GM21423 (cell line): ENCODE measurements around the gene KLHL18.
"Not testable (repeated sequence)": the region's sequence is repeated elsewhere in the genome, so short reads cannot be mapped to it uniquely, and the experiment has no call there.

Experiments
- ATAC-seq: cut with Tn5 transposase; IDR thresholded peaks from one replicate; pipeline ENCODE4 v1.9.1; 2021; ENCODE audit warnings: mild to moderate bottlenecking, moderate library complexity; ENCODE audit not compliant: unreplicated experiment

Gene KLHL18

DNA sequence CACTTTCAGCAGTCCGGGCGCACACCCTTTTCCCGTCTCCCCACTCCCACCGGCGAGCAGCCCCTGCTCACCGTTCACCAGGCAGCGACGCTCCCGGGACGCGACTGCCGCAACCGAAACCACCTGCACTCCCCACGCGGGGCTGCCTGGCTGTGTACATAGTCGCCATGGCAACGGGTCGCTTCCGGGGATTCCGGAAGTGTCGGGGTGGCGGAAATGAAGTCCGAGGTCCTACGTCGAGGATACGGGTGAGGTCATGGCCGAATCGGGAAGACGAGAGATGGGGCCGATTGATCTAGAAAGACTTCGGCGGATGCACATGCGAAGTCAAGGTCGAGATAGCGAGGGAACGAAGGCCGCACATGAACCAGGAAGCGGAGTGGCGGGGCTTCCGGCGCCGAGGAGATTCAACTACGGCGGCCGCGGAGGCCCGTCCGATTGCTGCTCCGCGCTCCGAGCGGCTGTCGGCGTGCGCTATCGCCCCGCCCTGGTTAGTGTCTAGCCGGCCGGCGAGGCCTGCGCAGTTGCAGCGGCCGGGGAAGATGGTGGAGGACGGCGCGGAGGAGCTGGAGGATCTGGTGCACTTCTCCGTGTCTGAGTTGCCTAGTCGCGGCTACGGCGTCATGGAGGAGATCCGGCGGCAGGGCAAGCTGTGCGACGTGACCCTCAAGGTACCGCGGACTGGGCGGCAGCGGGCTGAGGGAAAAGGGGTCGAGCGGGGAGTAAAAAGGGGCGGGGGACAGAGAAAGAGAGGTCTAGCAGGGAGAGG lies at the start of gene KLHL18, which contains the start of gene KIF9:
TSS of gene KLHL18 (plus strand) at position 521 of the 769 bp plus-strand sequence. CDS start at position 543, 22 bp downstream.
TSS of gene KIF9 (minus strand) at position 376 of the 769 bp plus-strand sequence. CDS start 5,425 bp downstream, outside the sequence.
- ATAC-seq, result peak; percentile 84

- ATAC-seq, result no peak
Measured at GRCh38 chr3:47238017-47238416, 44.7 kb upstream of the KLHL18 start.

- ATAC-seq, result no peak
Measured at GRCh38 chr3:47239929-47240328, 42.8 kb upstream of the KLHL18 start.

GRCh38 chr3:47243419-47244147 lies 39.2 kb upstream of the KLHL18 start:
- ATAC-seq, result no peak

- ATAC-seq, result no peak
Measured at GRCh38 chr3:47244531-47245100, 38.1 kb upstream of the KLHL18 start.

- no peak for ATAC-seq
Measured at GRCh38 chr3:47245271-47245670, 37.5 kb upstream of the KLHL18 start.

GRCh38 chr3:47247131-47248064 lies 35.3 kb upstream of the KLHL18 start:
- ATAC-seq, result no peak

GRCh38 chr3:47250309-47251060 lies 32.3 kb upstream of the KLHL18 start:
- no peak for ATAC-seq

GRCh38 chr3:47251085-47251484 lies 31.7 kb upstream of the KLHL18 start:
- ATAC-seq, result not testable (repeated sequence)

- no peak for ATAC-seq
Measured at GRCh38 chr3:47251689-47252088, 31.1 kb upstream of the KLHL18 start.

DNA sequence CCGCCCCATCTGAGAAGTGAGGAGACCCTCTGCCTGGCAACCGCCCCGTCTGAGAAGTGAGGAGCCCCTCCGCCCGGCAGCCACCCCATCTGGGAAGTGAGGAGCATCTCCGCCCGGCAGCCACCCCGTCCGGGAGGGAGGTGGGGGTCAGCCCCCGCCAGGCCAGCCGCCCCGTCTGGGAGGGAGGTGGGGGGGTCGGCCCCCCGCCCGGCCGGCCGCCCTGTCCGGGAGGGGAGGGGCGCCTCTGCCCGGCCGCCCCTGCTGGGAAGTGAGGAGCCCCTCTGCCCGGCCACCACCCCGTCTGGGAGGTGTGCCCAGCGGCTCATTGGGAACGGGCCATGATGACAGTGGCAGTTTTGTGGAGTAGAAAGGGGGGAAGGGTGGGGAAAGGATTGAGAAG lies 26.4 kb upstream of the KLHL18 start:
- ATAC-seq, result not testable (repeated sequence)

GRCh38 chr3:47259114-47259513 lies 23.6 kb upstream of the KLHL18 start:
- ATAC-seq, result no peak

DNA sequence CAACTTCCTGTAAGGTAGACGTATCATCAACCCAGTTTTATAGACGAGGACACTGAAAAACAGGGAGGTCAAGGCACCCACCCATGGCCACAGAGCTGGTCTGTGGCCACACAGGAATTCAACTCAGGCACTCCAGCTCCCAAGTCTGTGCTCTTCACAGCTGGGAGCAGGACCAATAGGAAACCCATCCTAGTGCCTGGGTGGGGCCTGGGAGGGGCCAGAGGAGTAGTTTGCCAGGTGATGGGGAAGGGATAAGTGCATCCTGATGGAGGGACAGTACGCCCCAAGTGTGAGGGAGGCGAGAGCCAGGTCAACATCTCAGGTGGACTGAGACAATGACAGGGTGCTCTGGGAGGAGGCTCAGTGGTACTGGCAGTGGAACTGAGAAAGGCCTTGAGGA lies 22.1 kb upstream of the KLHL18 start:
- no peak for ATAC-seq

DNA sequence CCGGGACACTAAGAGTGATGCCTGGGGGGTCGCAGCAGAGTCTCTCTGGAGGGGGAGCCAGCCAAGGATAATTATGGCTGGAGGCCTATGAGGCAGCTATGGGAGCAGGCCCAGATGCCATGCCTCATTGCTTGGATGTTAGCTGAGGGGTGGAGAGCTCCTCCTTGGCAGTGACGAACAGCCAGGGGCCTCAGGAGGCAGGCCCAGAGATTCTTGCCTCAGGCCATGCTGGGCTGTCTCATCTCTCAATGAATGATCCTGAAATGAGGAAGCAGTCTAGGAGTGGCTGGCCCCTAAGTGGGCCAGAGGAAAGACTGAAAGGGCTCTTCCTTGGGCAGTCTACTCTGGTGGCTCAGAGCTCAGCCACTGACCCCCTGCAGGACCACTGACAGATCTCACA lies 21.4 kb upstream of the KLHL18 start:
- ATAC-seq, result no peak

GRCh38 chr3:47265008-47265407 lies 17.7 kb upstream of the KLHL18 start:
- no peak for ATAC-seq

DNA sequence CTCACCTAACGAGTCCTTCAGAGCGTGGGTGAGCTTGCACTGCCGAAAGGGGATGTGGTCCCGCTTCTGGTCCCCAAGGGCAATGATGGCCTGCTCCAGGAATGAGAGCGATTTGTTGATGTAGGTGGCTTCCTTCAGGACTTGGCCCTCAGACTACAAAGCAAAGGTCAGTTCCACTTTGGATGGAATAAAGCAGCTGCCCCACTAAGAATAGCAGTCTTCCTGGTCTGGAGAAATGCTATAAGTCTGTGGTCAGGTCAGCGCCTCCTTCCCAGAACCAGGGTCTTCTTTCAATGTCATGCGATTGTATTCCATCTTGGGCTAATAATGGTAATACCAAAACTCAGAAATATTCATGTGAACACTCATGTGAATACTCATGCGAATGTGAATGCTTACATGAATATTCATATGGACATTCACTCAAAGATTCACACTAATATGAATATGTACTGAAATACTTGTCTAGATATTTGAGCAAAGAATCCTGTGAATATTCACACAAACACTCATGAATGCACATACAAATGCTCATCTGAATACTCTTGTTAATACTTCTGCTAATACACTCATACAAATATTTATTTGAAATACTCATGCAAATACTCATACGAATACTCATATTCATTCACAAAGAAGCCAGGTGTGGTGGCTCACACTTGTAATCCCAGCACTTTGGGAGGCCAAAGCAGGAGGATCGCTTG lies 16.9 kb upstream of the KLHL18 start:
- no peak for ATAC-seq

GRCh38 chr3:47266709-47267489 lies 15.8 kb upstream of the KLHL18 start:
- peak; percentile 63 for ATAC-seq

DNA sequence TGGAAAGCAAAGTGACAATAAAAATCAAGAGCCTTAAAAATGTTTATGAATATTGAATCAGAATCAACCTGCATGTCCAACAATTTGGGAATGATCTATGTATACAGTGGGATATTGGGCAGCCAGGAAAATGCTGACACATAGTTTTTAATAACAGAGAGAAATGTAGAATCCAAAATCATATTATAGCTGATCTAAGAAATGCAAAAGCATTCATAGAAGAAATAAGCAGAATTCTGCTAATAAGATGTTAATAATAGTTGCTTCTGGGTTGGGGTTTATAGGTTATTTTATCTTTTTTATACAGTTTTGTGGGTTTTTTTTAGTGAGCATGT lies 15.3 kb upstream of the KLHL18 start:
- no peak for ATAC-seq

DNA sequence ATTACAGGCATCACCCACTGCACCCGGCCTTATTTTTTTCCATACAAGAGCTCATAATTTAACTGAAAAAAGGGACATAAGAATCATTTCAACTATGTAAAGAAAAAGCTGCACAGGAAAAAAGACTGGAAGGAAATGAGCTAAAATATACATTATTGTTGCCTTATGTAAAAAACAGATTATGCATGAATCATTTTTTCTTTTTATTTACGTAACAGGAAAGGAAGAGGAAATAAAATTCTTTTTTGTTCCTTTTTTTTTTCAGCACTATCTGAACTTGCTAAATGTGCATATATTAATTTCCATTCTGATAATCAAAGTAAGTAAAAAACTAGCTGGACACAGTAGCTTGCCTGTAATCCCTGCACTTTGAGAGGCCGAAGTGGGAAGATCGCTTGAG lies 12.2 kb upstream of the KLHL18 start:
- no peak for ATAC-seq
